Measurements from ENCODE around the gene ARHGAP15.

DNA sequence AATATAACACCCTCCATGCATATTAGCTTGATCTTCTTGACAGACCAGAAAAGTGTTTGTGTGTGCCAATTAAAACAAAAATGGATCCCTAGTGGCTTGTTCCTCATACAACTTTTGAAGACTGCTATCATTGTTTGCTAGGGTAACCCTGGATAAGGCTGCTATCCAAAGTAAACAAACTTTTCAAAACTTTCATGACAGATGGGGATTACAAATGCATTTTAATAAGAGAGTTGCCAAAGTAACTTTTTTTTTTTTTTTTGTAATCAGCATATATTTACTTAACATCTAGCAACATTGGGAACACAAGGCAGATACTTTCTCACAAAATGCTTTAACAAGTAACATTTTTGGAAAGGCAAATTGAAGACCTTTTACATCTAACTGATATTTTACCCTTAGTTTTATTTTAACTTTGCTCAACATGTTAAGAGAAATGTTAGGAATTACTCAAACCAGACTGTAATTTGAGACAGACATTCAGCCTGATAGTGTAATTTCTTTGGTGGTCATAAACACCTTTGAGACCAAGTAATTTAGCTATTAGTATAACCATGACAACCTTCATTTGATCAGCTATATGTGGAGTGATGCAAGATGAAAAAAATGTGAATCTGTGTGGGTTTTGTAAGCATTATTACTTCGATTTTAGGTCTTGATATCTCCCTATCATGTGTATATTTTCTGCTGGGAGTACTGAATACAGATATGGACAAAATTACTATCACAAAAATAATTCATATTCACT, 300.9 kb downstream of the ARHGAP15 start:
- TF ChIP-seq, protein P1, sequence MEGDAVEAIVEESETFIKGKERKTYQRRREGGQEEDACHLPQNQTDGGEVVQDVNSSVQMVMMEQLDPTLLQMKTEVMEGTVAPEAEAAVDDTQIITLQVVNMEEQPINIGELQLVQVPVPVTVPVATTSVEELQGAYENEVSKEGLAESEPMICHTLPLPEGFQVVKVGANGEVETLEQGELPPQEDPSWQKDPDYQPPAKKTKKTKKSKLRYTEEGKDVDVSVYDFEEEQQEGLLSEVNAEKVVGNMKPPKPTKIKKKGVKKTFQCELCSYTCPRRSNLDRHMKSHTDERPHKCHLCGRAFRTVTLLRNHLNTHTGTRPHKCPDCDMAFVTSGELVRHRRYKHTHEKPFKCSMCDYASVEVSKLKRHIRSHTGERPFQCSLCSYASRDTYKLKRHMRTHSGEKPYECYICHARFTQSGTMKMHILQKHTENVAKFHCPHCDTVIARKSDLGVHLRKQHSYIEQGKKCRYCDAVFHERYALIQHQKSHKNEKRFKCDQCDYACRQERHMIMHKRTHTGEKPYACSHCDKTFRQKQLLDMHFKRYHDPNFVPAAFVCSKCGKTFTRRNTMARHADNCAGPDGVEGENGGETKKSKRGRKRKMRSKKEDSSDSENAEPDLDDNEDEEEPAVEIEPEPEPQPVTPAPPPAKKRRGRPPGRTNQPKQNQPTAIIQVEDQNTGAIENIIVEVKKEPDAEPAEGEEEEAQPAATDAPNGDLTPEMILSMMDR (conservative IDR thresholded peaks at IDR 0.05 in 1 of 2, IDR thresholded peaks at IDR 0.05 in 1 of 2; ENCODE audit: low read depth in 1 of 2, low read length in 2 of 2), result no peak
- no peak for TF ChIP-seq EZH2 (IDR thresholded peaks at IDR 0.05; ENCODE audit: low read length, missing control alignments)

Data from fibroblast of lung (primary cell).